ENCODE data around the gene SEMA3E.

The SEMA3E gene

GRCh38 chr7:83517035-83517700, 131.8 kb downstream of the SEMA3E start:
- Histone ChIP-seq H3K9me3 (replicated peaks in 1 of 11) (no peaks in the 10 kb centered on the region), H3K27ac (no peak overlapping the region), H3K36me3 (no peaks in the 10 kb centered on the region), H3K4me1 (no peaks in the 10 kb centered on the region), H3K9ac (no peak overlapping the region), H3K4me2 (no peak overlapping the region), H4K20me1 (no peaks in the 10 kb centered on the region), H3K4me3 (no peak overlapping the region), H3K27me3 (no peaks in the 10 kb centered on the region)
- no peak for TF ChIP-seq Cebpa-rat (IDR thresholded peaks at IDR 0.05)

DNA sequence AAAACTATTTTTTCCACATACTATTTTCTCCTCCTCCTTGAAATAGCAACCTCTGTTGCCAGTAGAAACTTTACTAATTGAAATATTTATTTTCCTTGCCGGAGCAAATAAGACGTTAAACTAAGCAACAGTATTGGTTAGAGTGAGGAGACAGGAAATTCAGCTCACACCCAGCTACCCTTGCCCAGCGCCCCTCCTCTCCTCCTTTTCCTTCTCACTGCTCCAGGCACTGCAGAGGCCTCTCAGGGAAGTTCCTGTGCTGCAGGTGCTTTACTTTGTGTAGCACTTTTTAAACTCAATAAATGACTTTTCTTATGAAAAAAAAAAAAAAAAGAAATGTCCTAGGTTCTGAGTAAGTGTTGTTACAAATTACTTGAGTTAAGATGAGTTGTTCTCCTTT, 134.0 kb downstream of the SEMA3E start:
- H3K4me2 ChIP-seq = no peak overlapping the region
- no peaks in the 10 kb centered on the region for H3K9me3 ChIP-seq (replicated peaks in 1 of 11)
- H3K9ac ChIP-seq = no peak overlapping the region
- no peaks in the 10 kb centered on the region for H3K4me1 ChIP-seq
- no peaks in the 10 kb centered on the region for H3K27me3 ChIP-seq
- no peaks in the 10 kb centered on the region for H3K36me3 ChIP-seq
- H3K4me3 ChIP-seq = no peak overlapping the region
- H4K20me1 ChIP-seq = no peaks in the 10 kb centered on the region
- no peak overlapping the region for H3K27ac ChIP-seq
- TF ChIP-seq Cebpa-rat (IDR thresholded peaks at IDR 0.05) = no peak

GRCh38 chr7:83509255-83510021, 139.5 kb downstream of the SEMA3E start:
- no peak overlapping the region for H3K4me3 ChIP-seq
- H3K27me3 ChIP-seq = no peaks in the 10 kb centered on the region
- no peaks in the 10 kb centered on the region for H4K20me1 ChIP-seq
- no peak overlapping the region for H3K27ac ChIP-seq
- no peak overlapping the region for H3K4me2 ChIP-seq
- H3K9ac ChIP-seq = no peak overlapping the region
- no peaks in the 10 kb centered on the region for H3K36me3 ChIP-seq
- H3K9me3 ChIP-seq (replicated peaks in 1 of 11) = no peaks in the 10 kb centered on the region
- no peak for TF ChIP-seq Cebpa-rat (IDR thresholded peaks at IDR 0.05)
- no peaks in the 10 kb centered on the region for H3K4me1 ChIP-seq

GRCh38 chr7:83504330-83504729, 144.6 kb downstream of the SEMA3E start:
- Histone ChIP-seq H3K4me3 (no peak overlapping the region), H3K27me3 (no peaks in the 10 kb centered on the region), H3K9ac (no peak overlapping the region), H3K4me2 (no peak overlapping the region), H3K27ac (no peak overlapping the region), H3K36me3 (no peaks in the 10 kb centered on the region), H3K4me1 (no peaks in the 10 kb centered on the region), H4K20me1 (no peaks in the 10 kb centered on the region), H3K9me3 (replicated peaks in 1 of 11) (no peaks in the 10 kb centered on the region)
- TF ChIP-seq Cebpa-rat (IDR thresholded peaks at IDR 0.05) = no peak

DNA sequence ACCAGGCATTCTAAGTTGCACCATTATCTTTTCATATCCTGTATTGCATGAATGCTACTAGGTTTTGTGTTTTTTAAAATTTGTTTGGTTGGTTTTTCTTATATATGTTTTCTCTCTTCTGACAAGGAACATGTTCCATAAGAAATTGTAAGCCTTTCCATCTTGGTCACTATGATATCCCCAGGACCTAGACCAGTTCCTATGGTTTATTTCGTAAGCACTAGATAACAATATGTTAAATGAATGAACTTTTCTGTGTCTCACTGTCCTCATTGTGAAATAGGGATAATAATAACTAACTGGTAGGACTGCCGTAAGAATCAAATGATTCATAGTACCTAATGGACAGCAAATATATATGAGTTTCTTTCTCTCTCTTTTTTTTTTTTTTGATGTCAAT, 146.3 kb downstream of the SEMA3E start:
- no peak overlapping the region for H3K9ac ChIP-seq
- H3K9me3 ChIP-seq (replicated peaks in 1 of 11) = no peaks in the 10 kb centered on the region
- H4K20me1 ChIP-seq = no peaks in the 10 kb centered on the region
- no peaks in the 10 kb centered on the region for H3K27me3 ChIP-seq
- no peaks in the 10 kb centered on the region for H3K36me3 ChIP-seq
- no peaks in the 10 kb centered on the region for H3K4me1 ChIP-seq
- H3K4me3 ChIP-seq = no peak overlapping the region
- TF ChIP-seq Cebpa-rat (IDR thresholded peaks at IDR 0.05) = no peak
- H3K4me2 ChIP-seq = no peak overlapping the region
- H3K27ac ChIP-seq = no peak overlapping the region

GRCh38 chr7:83494683-83495082, 154.3 kb downstream of the SEMA3E start:
- H3K27ac ChIP-seq = no peak overlapping the region
- no peak overlapping the region for H3K9ac ChIP-seq
- H3K4me2 ChIP-seq = no peak overlapping the region
- H3K4me3 ChIP-seq = no peak overlapping the region
- H4K20me1 ChIP-seq = no peaks in the 10 kb centered on the region
- TF ChIP-seq Cebpa-rat (IDR thresholded peaks at IDR 0.05) = no peak
- H3K9me3 ChIP-seq (replicated peaks in 1 of 11) = no peaks in the 10 kb centered on the region
- no peaks in the 10 kb centered on the region for H3K36me3 ChIP-seq
- H3K27me3 ChIP-seq = no peaks in the 10 kb centered on the region
- no peaks in the 10 kb centered on the region for H3K4me1 ChIP-seq

GRCh38 chr7:83492802-83493201, 156.1 kb downstream of the SEMA3E start:
- Histone ChIP-seq H3K9ac (no peak overlapping the region), H3K27me3 (no peaks in the 10 kb centered on the region), H3K9me3 (replicated peaks in 1 of 11) (no peaks in the 10 kb centered on the region), H3K27ac (no peak overlapping the region), H3K36me3 (no peaks in the 10 kb centered on the region), H3K4me1 (no peaks in the 10 kb centered on the region), H4K20me1 (no peaks in the 10 kb centered on the region), H3K4me2 (no peak overlapping the region), H3K4me3 (no peak overlapping the region)
- no peak for TF ChIP-seq Cebpa-rat (IDR thresholded peaks at IDR 0.05)

DNA sequence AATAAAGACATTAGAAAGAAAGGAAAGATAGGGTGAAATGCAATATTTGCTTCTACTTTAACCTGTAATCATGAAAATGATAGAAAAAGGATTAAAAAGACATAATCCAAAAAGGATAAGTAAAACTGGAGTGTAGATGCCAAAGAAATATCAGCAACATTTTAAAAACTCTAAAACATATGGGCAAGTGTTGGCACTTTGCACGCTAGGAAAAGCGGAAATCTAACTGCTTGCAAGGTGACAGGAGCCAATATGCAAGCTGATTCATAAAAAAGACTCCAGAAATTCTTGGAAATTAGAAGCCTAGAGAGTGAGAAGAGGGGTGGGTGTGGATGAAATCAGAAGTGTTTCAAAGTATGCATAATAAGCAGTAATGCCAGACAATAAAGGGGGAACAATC, 161.1 kb downstream of the SEMA3E start:
- TF ChIP-seq Cebpa-rat (IDR thresholded peaks at IDR 0.05) = no peak
- no peaks in the 10 kb centered on the region for H4K20me1 ChIP-seq
- H3K9ac ChIP-seq = no peak overlapping the region
- no peak overlapping the region for H3K4me3 ChIP-seq
- H3K4me2 ChIP-seq = no peak overlapping the region
- no peaks in the 10 kb centered on the region for H3K27me3 ChIP-seq
- no peak overlapping the region for H3K27ac ChIP-seq
- no peaks in the 10 kb centered on the region for H3K36me3 ChIP-seq
- no peaks in the 10 kb centered on the region for H3K4me1 ChIP-seq
- no peaks in the 10 kb centered on the region for H3K9me3 ChIP-seq (replicated peaks in 1 of 11)

DNA sequence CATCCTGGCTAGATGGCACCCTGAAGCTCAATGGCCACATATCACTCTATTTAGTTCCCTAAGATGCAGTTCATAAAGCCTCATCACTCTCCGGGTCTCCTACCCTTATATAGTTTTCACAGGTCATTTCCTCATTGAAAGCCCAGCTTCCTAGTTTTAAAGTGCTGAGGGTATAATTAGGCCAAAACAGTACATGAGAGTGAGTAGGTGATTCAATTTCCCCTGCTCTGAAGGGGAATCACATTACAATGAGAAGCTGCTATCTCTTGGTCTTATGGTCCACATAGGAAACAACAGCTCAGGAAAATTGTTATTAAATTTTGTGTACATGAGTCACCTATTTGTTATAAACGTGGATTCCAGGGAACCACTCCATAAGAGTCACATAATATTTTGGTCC, 162.0 kb downstream of the SEMA3E start:
- Histone ChIP-seq H3K9me3 (replicated peaks in 1 of 11) (no peaks in the 10 kb centered on the region), H4K20me1 (no peaks in the 10 kb centered on the region), H3K4me2 (no peak overlapping the region), H3K36me3 (no peaks in the 10 kb centered on the region), H3K4me3 (no peak overlapping the region), H3K4me1 (no peaks in the 10 kb centered on the region), H3K9ac (no peak overlapping the region), H3K27me3 (no peaks in the 10 kb centered on the region), H3K27ac (no peak overlapping the region)
- TF ChIP-seq Cebpa-rat (IDR thresholded peaks at IDR 0.05) = no peak

GRCh38 chr7:83486536-83486935, 162.4 kb downstream of the SEMA3E start:
- H4K20me1 ChIP-seq = no peaks in the 10 kb centered on the region
- H3K9ac ChIP-seq = no peak overlapping the region
- no peak overlapping the region for H3K27ac ChIP-seq
- no peaks in the 10 kb centered on the region for H3K36me3 ChIP-seq
- no peak overlapping the region for H3K4me3 ChIP-seq
- H3K4me1 ChIP-seq = no peaks in the 10 kb centered on the region
- no peaks in the 10 kb centered on the region for H3K27me3 ChIP-seq
- TF ChIP-seq Cebpa-rat (IDR thresholded peaks at IDR 0.05) = no peak
- no peak overlapping the region for H3K4me2 ChIP-seq
- H3K9me3 ChIP-seq (replicated peaks in 1 of 11) = no peaks in the 10 kb centered on the region

Data from BLaER1 treated with 17β-estradiol and CSF1 and Interleukin-3, amounts not matched to agents 10 nM and 100 nM (cell line).